Endodermal cell (in vitro differentiated cells): ENCODE measurements around the gene COIL. TPM values are rescaled to one million over a fixed set of nuclear protein-coding genes. Genes with fewer than 3 reads are reported as not detected.

Source experiments
- DNase-seq: peaks from one replicate; pipeline ENCODE4 v3.0.0-alpha.2; 2017
- H3K27ac ChIP-seq: 2 replicates; pipeline ENCODE4 v1.5.1; 2013; ENCODE audit warnings: mild to moderate bottlenecking, low read depth, low read length, moderate library complexity
- H3K27me3 ChIP-seq: 2 replicates; pipeline ENCODE4 v1.6.1; 2013; ENCODE audit warnings: mild to moderate bottlenecking, low read length, moderate library complexity; ENCODE audit not compliant: insufficient read depth, control insufficient read depth, poor library complexity, severe bottlenecking
- H3K36me3 ChIP-seq: 2 replicates; pipeline ENCODE4 v1.7.0; 2013; ENCODE audit warnings: mild to moderate bottlenecking, low read length, moderate library complexity; ENCODE audit not compliant: control insufficient read depth, insufficient read depth
- H3K4me1 ChIP-seq: one replicate; pipeline ENCODE4 v1.7.0; 2013; ENCODE audit warnings: low read length; ENCODE audit not compliant: control insufficient read depth, insufficient read depth
- H3K4me3 ChIP-seq: 2 replicates; pipeline ENCODE4 v1.5.1; 2013; ENCODE audit warnings: mild to moderate bottlenecking, low read length, moderate library complexity
- H3K9ac ChIP-seq: 2 replicates; pipeline ENCODE4 v1.6.1; 2013; ENCODE audit warnings: mild to moderate bottlenecking, low read length, moderate library complexity; ENCODE audit not compliant: poor library complexity, severe bottlenecking; ENCODE audit errors: extremely low read depth
- H3K9me3 ChIP-seq: 2 replicates; pipeline ENCODE4 v1.6.1; 2013; ENCODE audit warnings: mild to moderate bottlenecking, low read length, moderate library complexity; ENCODE audit not compliant: control insufficient read depth
- H3K27ac Mint-ChIP-seq: 2 replicates; pipeline ENCODE4 v1.8.0; 2020; ENCODE audit warnings: mixed read lengths
- H3K27me3 Mint-ChIP-seq: 2 replicates; pipeline ENCODE4 v1.8.0; 2021; ENCODE audit warnings: mild to moderate bottlenecking, mixed read lengths; ENCODE audit not compliant: insufficient read depth
- H3K36me3 Mint-ChIP-seq: 2 replicates; pipeline ENCODE4 v1.8.0; 2020; ENCODE audit warnings: low read depth, mixed read lengths
- H3K4me1 Mint-ChIP-seq: 2 replicates; pipeline ENCODE4 v1.8.0; 2020; ENCODE audit warnings: mixed read lengths
- H3K4me3 Mint-ChIP-seq: 2 replicates; pipeline ENCODE4 v1.8.0; 2020; ENCODE audit warnings: mild to moderate bottlenecking, moderate library complexity, mixed read lengths
- H3K9me3 Mint-ChIP-seq: 2 replicates; pipeline ENCODE4 v1.8.0; 2020; ENCODE audit warnings: mild to moderate bottlenecking, mixed read lengths
- WGBS, 2 experiments: methylation state at CpG; one replicate each; pipeline versions ENCODE4 v1.1.5 to v1.1.7; 2013; ENCODE audit warnings: missing lambda C conversion rate in 2 of 2, mixed read lengths in 1 of 2; ENCODE audit not compliant: insufficient coverage in 1 of 2, insufficient read length in 1 of 2; 5-methylcytosine and 5-hydroxymethylcytosine counted together
- total RNA-seq, 2 donors: library from RNA; stranded (reverse); fragmentation: NEBNext Ultra II Directional in 1 of 2; extraction: Animal tissue kit (Norgen Biotek cat#: 25700) in 1 of 2; gene quantifications; 2 replicates in 1 of 2; 3 replicates in 1 of 2; pipeline ENCODE4 v1.2.1, GENCODE V29; 2021
- TF ChIP-seq, protein P1 (sequence below): fragments of 200-600 bp; sonication (generic); conservative IDR thresholded peaks from 2 replicates; pipeline ENCODE4 v1.5.0; 2021; ENCODE audit warnings: antibody characterized with exemption, mild to moderate bottlenecking

The COIL gene
- total RNA-seq, 2 donors from 2014 or later = 18.2 to 19.2 TPM

DNA sequence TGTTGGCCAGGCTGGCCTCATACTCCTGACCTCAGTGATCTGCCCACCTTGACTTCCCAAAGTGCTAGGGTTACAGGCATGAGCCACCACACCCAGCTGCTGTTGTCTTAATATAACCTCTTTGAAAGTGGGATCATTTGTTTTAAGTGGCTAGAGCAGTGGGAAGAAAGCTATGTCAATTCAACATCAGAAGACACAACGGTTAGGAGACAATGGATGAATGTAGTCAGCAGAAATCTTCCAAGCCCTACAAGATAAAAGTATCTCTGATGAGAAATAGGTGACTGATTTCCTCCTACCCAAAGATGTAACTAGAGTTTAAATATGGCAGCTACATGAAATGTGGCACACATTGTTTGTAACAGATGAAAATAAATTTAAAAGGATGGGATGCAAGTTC, 27.0 kb downstream of the COIL start:
- H3K9me3 Mint-ChIP-seq = peaks cover 50% of the 10 kb centered on the region
- TF ChIP-seq, protein P1, sequence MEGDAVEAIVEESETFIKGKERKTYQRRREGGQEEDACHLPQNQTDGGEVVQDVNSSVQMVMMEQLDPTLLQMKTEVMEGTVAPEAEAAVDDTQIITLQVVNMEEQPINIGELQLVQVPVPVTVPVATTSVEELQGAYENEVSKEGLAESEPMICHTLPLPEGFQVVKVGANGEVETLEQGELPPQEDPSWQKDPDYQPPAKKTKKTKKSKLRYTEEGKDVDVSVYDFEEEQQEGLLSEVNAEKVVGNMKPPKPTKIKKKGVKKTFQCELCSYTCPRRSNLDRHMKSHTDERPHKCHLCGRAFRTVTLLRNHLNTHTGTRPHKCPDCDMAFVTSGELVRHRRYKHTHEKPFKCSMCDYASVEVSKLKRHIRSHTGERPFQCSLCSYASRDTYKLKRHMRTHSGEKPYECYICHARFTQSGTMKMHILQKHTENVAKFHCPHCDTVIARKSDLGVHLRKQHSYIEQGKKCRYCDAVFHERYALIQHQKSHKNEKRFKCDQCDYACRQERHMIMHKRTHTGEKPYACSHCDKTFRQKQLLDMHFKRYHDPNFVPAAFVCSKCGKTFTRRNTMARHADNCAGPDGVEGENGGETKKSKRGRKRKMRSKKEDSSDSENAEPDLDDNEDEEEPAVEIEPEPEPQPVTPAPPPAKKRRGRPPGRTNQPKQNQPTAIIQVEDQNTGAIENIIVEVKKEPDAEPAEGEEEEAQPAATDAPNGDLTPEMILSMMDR = no peak
- H3K36me3 Mint-ChIP-seq = peaks cover 62% of the 10 kb centered on the region
- Histone ChIP-seq H3K4me1 (no peaks in the 10 kb centered on the region), H3K36me3 (peaks cover 48% of the 10 kb centered on the region), H3K27me3 (no peaks in the 10 kb centered on the region), H3K9me3 (peaks cover 48% of the 10 kb centered on the region), H3K9ac (no peak overlapping the region), H3K27ac (no peak overlapping the region), H3K4me3 (no peak overlapping the region)
- no peak overlapping the region for H3K4me3 Mint-ChIP-seq
- H3K27me3 Mint-ChIP-seq = no peaks in the 10 kb centered on the region
- H3K27ac Mint-ChIP-seq = no peak overlapping the region
- H3K4me1 Mint-ChIP-seq = no peaks in the 10 kb centered on the region
- WGBS, 2 experiments = 92 to 100% methylated on average over 1 of the region's 1 CpG
- no peak for DNase-seq

DNA sequence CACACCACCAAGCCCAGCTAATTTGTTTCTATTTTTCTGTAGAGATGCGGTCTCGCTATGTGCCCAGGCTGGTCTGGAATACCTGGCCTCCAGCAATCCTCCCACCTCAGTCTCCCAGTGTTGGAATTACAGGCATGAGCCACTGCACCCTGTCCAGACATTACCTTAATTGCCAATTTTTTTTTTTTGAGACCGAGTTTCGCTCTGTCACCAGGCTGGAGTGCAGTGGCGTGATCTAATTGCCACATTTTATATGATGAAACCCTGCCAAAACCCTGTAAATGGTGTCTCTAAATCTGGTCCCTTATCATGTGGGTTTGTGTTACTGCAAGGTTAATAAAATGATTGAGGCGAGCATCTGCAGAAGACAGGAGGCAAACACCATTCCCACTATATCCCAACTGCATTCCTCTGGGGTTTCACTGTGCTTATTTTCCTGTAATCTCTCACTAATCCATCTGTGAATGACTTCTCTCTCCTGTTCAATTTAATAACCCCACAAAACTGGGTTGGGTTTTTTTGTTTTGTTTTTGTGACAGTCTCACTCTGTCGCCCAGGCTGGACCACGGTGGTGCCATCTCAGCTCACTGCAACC, 27.6 kb downstream of the COIL start:
- Mint-ChIP-seq H3K27me3 (no peaks in the 10 kb centered on the region), H3K27ac (no peak overlapping the region), H3K36me3 (peaks cover 55% of the 10 kb centered on the region), H3K4me1 (no peaks in the 10 kb centered on the region), H3K4me3 (no peak overlapping the region), H3K9me3 (peaks cover 55% of the 10 kb centered on the region)
- peaks cover 42% of the 10 kb centered on the region for H3K36me3 ChIP-seq
- WGBS, 2 experiments = 93 to 95% methylated on average over 5 to 8 of the region's 8 CpGs
- H3K4me1 ChIP-seq = no peaks in the 10 kb centered on the region
- no peak overlapping the region for H3K4me3 ChIP-seq
- H3K27me3 ChIP-seq = no peaks in the 10 kb centered on the region
- H3K9me3 ChIP-seq = peaks cover 54% of the 10 kb centered on the region
- no peak overlapping the region for H3K9ac ChIP-seq
- no peak for DNase-seq
- TF ChIP-seq, protein P1 = no peak
- H3K27ac ChIP-seq = no peak overlapping the region

DNA sequence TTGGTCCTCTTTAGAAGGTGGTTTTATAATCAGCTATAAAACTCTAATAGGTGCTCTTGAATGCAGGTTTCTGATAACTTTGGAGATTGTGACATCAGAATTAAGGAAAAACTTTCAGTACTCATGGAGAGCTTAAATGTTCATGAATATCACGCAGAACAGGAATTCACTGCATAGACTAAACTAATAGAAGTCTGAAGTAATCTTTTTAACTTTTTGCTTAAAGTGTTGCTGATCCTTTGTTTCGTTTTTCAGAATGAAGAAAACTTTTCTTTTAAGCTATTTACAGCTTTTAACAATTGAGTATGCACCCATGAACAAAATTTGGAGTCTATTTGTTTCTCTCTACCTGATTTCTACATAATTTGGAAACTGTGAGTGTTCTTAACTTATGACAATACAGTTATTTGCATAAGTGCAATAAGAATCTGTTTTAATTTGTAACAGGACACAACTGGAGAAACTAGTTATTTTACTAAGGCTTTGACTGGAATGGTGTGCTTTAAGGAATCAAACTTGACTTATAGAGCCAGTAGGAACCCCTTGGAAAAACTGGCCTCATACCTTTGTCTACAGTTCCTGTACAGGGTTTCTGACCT, 30.0 kb downstream of the COIL start:
- H3K9me3 ChIP-seq = peaks cover 71% of the 10 kb centered on the region
- no peak overlapping the region for H3K9ac ChIP-seq
- WGBS, 2 experiments = 87 to 93% methylated on average over 2 of the region's 2 CpGs
- no peaks in the 10 kb centered on the region for H3K27me3 Mint-ChIP-seq
- no peak overlapping the region for H3K27ac Mint-ChIP-seq
- H3K36me3 ChIP-seq = peaks cover 21% of the 10 kb centered on the region
- H3K27me3 ChIP-seq = no peaks in the 10 kb centered on the region
- DNase-seq = no peak
- H3K36me3 Mint-ChIP-seq = peaks cover 35% of the 10 kb centered on the region
- H3K27ac ChIP-seq = no peak overlapping the region
- peak overlapping the region; percentile 23 for H3K4me3 ChIP-seq
- peaks cover 73% of the 10 kb centered on the region for H3K9me3 Mint-ChIP-seq
- no peaks in the 10 kb centered on the region for H3K4me1 Mint-ChIP-seq
- TF ChIP-seq, protein P1 = no peak
- H3K4me3 Mint-ChIP-seq = no peak overlapping the region
- H3K4me1 ChIP-seq = no peaks in the 10 kb centered on the region
